ENCODE results near the gene ZNF622. TPM values are rescaled to one million over a fixed set of nuclear protein-coding genes. Genes with fewer than 3 reads are reported as not detected.

ZNF622 gene
- total RNA-seq, 4 donors from 2014 or later = 25.8 to 36.1 (median 30.0) TPM

- no peak for DNase-seq (ENCODE audit: low spot score in 2 of 2)
- intact Hi-C loops (cut with DNase I; ENCODE audit: low total_unique reads) = no loop called here
- H3K4me3 ChIP-seq (ENCODE audit: low read depth, poor library complexity, severe bottlenecking) = no peak overlapping the region
- no peak for TF ChIP-seq CTCF (IDR thresholded peaks at IDR 0.05)
- WGBS, 2 donors = 93 to 94% methylated on average over 1 of the region's 1 CpG
Observed at GRCh38 chr5:16461782-16462181, 3.8 kb downstream of the ZNF622 start.

GRCh38 chr5:16461026-16461425 lies 4.6 kb downstream of the ZNF622 start:
- intact Hi-C loops (cut with DNase I; ENCODE audit: low total_unique reads) = no loop called here
- H3K4me3 ChIP-seq (ENCODE audit: low read depth, poor library complexity, severe bottlenecking) = no peak overlapping the region
- TF ChIP-seq CTCF (IDR thresholded peaks at IDR 0.05) (no peak), POLR2A (IDR thresholded peaks at IDR 0.05) (no peak)
- 81 to 97% methylated on average over 1 of the region's 1 CpG for WGBS, 2 donors
- no peak for DNase-seq (ENCODE audit: low spot score in 2 of 2)

GRCh38 chr5:16459451-16459850 lies 6.1 kb downstream of the ZNF622 start:
- no peak overlapping the region for H3K4me3 ChIP-seq (ENCODE audit: low read depth, poor library complexity, severe bottlenecking)
- intact Hi-C loops (cut with DNase I; ENCODE audit: low total_unique reads) = no loop called here
- TF ChIP-seq CTCF (IDR thresholded peaks at IDR 0.05) (no peak), POLR2A (IDR thresholded peaks at IDR 0.05) (no peak)
- no peak for DNase-seq (ENCODE audit: low spot score in 2 of 2)

- WGBS, 2 donors = 67% methylated on average over 1 of the region's 1 CpG
- no peak overlapping the region for H3K4me3 ChIP-seq (ENCODE audit: low read depth, poor library complexity, severe bottlenecking)
- intact Hi-C loops (cut with DNase I; ENCODE audit: low total_unique reads) = no loop called here
- no peak for TF ChIP-seq CTCF (IDR thresholded peaks at IDR 0.05)
- no peak for DNase-seq (ENCODE audit: low spot score in 2 of 2)
Observed at GRCh38 chr5:16457853-16458252, 7.7 kb downstream of the ZNF622 start.

GRCh38 chr5:16457451-16457850 lies 8.1 kb downstream of the ZNF622 start:
- TF ChIP-seq CTCF (IDR thresholded peaks at IDR 0.05) = no peak
- no peak for TF ChIP-seq POLR2A (IDR thresholded peaks at IDR 0.05)
- intact Hi-C loops (cut with DNase I; ENCODE audit: low total_unique reads) = no loop called here
- no peak overlapping the region for H3K4me3 ChIP-seq (ENCODE audit: low read depth, poor library complexity, severe bottlenecking)
- no peak for DNase-seq (ENCODE audit: low spot score in 2 of 2)
- 60 to 68% methylated on average over 3 of the region's 3 CpGs for WGBS, 2 donors

GRCh38 chr5:16456103-16456832 lies 9.3 kb downstream of the ZNF622 start:
- no peak overlapping the region for H3K4me3 ChIP-seq (ENCODE audit: low read depth, poor library complexity, severe bottlenecking)
- DNase-seq (ENCODE audit: low spot score in 2 of 2) = peak in 1 of 2 donors; percentile 33
- intact Hi-C loops (cut with DNase I; ENCODE audit: low total_unique reads) = no loop called here
- 41 to 44% methylated on average over 4 of the region's 4 CpGs for WGBS, 2 donors
- TF ChIP-seq POLR2A (IDR thresholded peaks at IDR 0.05) = no peak
- no peak for TF ChIP-seq CTCF (IDR thresholded peaks at IDR 0.05)
